ENCODE results near the gene PADI2. TPM values are rescaled to one million over a fixed set of nuclear protein-coding genes. Genes with fewer than 3 reads are reported as not detected.

Gene PADI2
- total and polyA plus RNA-seq, 2 donors (not counting 3 experiments of a cell fraction or from before 2014, with no cell fraction given), result not detected

DNA sequence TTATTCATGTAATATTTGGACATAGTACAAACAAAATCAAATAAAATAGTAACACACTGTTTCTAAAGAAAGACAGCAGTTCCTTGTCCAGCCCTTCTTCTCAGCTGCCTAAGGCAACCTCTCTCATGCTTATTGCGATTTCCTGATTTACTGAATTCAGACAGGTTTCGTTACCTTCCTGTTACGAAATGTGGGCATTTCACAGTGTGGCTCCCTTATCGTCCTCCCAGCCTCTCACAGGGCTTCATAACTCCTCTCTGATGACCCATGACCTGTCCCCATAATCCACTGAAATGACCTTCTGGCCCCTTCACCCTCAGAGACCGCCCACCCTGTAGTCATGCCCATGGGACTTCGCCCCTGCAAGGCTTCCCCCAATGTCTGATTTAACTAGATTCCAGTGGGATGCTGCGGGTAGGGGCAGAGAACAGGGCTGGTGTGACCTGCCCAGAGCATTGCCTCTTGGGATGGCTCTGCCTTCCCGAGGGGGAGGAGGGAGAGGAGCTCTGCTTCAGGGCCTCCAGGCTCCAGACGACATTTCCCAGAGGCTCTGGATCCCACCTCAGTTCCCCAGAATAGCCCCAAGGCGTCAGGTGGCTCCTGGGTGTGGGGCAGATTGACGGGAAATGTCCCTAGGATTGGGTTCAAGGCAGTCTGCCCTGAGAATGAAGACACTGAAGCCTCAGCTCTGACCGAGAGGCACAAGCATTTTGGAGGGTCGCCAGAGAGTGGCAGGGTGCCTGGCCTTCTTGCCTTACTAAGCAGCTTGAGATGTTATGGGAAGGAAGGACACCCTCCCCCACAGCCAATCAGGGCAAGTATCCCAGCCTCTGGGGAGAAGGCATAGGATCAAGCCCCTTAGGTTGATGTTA lies 20.6 kb downstream of the PADI2 start:
- Histone ChIP-seq H3K36me3 (ENCODE audit: control insufficient read depth in 2 of 2, extremely low read depth in 1 of 2, insufficient read depth in 2 of 2, low read length in 2 of 2) (no peaks in the 10 kb centered on the region), H3K4me3 (replicated peaks in 1 of 3; ENCODE audit: insufficient read depth in 1 of 3, low read depth in 1 of 3, low read length in 3 of 3) (no peak overlapping the region), H3K27ac (ENCODE audit: insufficient read depth, low read depth, low read length) (no peak overlapping the region), H2AFZ (ENCODE audit: low read depth, low read length) (no peak overlapping the region), H3K9me3 (replicated peaks; ENCODE audit: control insufficient read depth, insufficient read depth, low read length) (no peaks in the 10 kb centered on the region), H3K79me2 (ENCODE audit: control insufficient read depth, insufficient read depth, low read length) (no peaks in the 10 kb centered on the region), H3K27me3 (ENCODE audit: control insufficient read depth in 2 of 2, insufficient read depth in 2 of 2, low read length in 2 of 2) (peaks cover 0 to 4% of the 10 kb centered on the region in 2 experiments), H3K4me2 (ENCODE audit: insufficient read depth, low read length) (no peak overlapping the region), H3K9ac (replicated peaks; ENCODE audit: extremely low read depth, insufficient read depth, low read length) (no peak overlapping the region), H3K9me1 (replicated peaks; ENCODE audit: control insufficient read depth, extremely low read depth, insufficient read depth, low read length) (no peaks in the 10 kb centered on the region), H3K4me1 (ENCODE audit: control insufficient read depth, extremely low read depth, insufficient read depth, low read length) (no peaks in the 10 kb centered on the region), H4K20me1 (replicated peaks; ENCODE audit: control insufficient read depth, extremely low read depth, insufficient read depth, low read length) (no peaks in the 10 kb centered on the region)
- no TSS peak for BruUV-seq (replicated peaks)
- DNase-seq (ENCODE audit: low read depth, low spot score) (no peak), FAIRE-seq (no peak)
- intact Hi-C loops (cut with micrococcal nuclease), result no loop called here
- ChIA-PET CTCF (interaction anchor here (0.9 kb wide), 1 partner anchor 239 kb away, joined by 3 read pairs; no protein-coding TSS in a partner anchor), POLR2A (no interaction called here)
- TF ChIP-seq EZH2 (IDR thresholded peaks at IDR 0.05; ENCODE audit: borderline replicate concordance, low read depth, low read length, severe bottlenecking) (no peak), GATA2 (IDR thresholded peaks at IDR 0.05; ENCODE audit: insufficient read depth, insufficient read length, low read depth, low read length) (no peak), JUN (IDR thresholded peaks at IDR 0.05; ENCODE audit: borderline replicate concordance, insufficient read depth, insufficient read length, low read depth) (no peak), MYC (IDR thresholded peaks at IDR 0.05; ENCODE audit: low read depth, low read length) (no peak), POLR2AphosphoS5 (IDR thresholded peaks at IDR 0.05; ENCODE audit: insufficient read depth, low read depth, low read length) (no peak), MAX (IDR thresholded peaks at IDR 0.05; ENCODE audit: insufficient read depth, insufficient read length) (no peak), POLR2A (IDR thresholded peaks at IDR 0.05; ENCODE audit: low read depth, low read length) (no peak), FOS (IDR thresholded peaks at IDR 0.05; ENCODE audit: borderline replicate concordance, insufficient read depth, low read length) (no peak)
- TF ChIP-seq, protein P1, sequence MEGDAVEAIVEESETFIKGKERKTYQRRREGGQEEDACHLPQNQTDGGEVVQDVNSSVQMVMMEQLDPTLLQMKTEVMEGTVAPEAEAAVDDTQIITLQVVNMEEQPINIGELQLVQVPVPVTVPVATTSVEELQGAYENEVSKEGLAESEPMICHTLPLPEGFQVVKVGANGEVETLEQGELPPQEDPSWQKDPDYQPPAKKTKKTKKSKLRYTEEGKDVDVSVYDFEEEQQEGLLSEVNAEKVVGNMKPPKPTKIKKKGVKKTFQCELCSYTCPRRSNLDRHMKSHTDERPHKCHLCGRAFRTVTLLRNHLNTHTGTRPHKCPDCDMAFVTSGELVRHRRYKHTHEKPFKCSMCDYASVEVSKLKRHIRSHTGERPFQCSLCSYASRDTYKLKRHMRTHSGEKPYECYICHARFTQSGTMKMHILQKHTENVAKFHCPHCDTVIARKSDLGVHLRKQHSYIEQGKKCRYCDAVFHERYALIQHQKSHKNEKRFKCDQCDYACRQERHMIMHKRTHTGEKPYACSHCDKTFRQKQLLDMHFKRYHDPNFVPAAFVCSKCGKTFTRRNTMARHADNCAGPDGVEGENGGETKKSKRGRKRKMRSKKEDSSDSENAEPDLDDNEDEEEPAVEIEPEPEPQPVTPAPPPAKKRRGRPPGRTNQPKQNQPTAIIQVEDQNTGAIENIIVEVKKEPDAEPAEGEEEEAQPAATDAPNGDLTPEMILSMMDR (IDR thresholded peaks at IDR 0.05; ENCODE audit: extremely low read depth in 1 of 2, insufficient read depth in 1 of 2, low read depth in 1 of 2, low read length in 2 of 2), result no peak
- dilution Hi-C loops (cut with MboI; ENCODE audit: extremely low pct_ligation_motif_present, low sequenced_read_pairs), result no loop called here
